HG03575 (cell line): Measurements from ENCODE around the gene MAPK4.

ENCODE experiments used
- ATAC-seq: cut with Tn5 transposase; IDR thresholded peaks from one replicate; pipeline ENCODE4 v1.9.1; 2021; ENCODE audit not compliant: unreplicated experiment, insufficient number of reproducible peaks, low FRiP score; ENCODE audit errors: extremely low read depth

The MAPK4 gene

DNA sequence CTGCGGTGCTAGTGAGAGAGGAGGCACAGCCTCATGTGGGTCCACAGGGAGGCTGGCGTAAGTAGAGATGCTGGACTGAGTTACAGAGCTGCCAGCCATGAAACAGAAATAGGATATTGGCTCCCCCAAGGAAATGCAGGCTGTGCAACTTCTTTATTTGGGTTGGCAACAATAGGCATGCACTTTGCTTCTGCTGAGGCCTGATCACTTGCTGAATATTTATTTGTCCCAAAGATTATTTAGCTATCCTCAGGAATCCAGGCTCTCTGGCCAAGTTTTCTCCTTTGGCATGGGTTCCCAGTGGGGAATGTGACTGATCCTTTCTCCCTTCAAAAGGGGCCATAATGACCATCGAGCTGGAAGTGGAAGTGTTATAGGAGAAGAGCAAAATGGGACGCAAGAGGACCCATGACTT is 60.0 kb downstream of the MAPK4 start:
- ATAC-seq, result no peak

GRCh38 chr18:50620319-50620718 is 60.4 kb downstream of the MAPK4 start:
- ATAC-seq, result no peak

GRCh38 chr18:50621366-50621765 is 61.5 kb downstream of the MAPK4 start:
- no peak for ATAC-seq

- ATAC-seq, result no peak
Measured at GRCh38 chr18:50622320-50622719, 62.4 kb downstream of the MAPK4 start.

DNA sequence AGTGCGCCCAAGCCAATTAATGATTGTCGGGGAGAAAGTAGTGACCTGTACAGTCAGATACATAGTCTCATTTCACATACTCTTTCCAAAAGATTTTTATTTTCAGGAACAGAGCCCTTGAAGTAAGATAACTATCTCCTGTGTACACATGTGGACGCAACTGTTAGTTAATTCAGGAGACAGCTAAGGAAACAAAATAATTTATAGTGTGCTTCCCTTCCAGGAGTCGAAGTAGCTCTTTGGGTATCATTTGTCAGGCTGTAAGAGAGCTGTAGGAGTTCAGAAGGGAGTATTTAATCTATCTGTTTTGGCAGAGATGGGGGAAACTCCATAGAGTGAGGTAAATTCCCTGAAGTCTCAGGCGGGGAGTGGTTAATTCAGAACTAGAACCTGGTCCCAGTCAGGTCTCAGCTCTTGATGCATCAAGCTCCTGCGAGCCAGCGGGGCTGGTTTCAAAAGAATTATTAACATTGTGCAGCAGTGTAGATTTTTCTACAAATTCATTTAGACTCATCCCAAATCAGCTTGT is 63.0 kb downstream of the MAPK4 start:
- no peak for ATAC-seq

- ATAC-seq, result no peak
Measured at GRCh38 chr18:50623694-50624352, 63.9 kb downstream of the MAPK4 start.

DNA sequence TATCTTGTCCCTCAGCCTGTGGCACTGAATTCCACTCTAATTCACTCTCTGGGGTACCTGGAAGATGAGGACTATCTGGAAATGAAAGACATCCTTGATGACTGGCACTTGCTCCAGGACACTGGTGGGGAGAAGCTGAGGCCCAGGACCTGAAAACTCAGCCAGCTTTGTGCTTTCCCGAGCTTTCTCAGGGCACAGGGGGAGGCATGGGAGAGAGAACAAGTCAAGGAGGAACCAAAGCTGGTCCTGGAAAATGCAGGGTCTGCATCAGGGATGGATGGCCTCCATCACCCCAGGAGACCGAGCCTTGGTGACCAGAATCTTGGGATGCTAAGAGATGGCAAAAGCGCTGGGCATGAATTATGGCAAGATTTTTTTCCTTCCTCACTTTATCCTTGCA is 65.1 kb downstream of the MAPK4 start:
- ATAC-seq, result no peak

DNA sequence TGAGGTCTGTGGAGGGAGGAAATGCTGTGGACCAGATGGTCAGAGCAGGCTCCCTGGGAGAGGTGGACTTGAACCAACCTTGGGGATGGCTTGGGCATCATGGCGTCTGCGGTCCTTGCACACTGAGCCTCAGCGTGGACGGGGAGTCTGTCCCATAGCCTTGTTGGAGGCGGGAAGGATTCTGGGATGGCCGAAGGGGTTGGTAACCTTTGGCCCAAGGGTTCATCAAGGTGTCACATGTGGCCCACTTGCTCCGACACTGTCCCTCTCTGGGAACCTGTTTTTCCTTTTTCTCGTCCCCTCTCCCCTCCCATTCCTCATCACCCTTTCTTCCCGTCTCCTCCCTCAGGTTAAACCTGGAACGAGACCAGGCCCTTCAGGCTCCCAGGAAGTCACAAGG is 66.4 kb downstream of the MAPK4 start:
- no peak for ATAC-seq

- ATAC-seq, result no peak
Measured at GRCh38 chr18:50627594-50628532, 68.0 kb downstream of the MAPK4 start.

DNA sequence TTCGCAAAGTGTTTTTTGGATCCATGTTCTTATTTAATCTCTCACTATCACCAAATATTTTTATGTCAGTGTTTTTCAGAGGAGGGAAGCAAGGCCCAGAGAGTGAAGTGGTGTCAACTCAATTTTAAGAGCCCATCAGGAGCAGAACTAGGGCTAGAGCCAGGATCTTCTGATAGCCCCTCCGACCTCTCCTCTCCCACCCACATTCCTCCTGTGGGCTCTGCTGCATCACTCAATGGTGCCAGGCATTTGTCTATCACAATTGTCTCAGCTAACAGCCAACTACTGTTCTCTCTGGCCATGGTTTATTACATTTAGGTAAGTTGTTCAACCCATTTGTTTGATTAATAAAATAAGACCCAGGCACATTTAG is 68.6 kb downstream of the MAPK4 start:
- no peak for ATAC-seq

DNA sequence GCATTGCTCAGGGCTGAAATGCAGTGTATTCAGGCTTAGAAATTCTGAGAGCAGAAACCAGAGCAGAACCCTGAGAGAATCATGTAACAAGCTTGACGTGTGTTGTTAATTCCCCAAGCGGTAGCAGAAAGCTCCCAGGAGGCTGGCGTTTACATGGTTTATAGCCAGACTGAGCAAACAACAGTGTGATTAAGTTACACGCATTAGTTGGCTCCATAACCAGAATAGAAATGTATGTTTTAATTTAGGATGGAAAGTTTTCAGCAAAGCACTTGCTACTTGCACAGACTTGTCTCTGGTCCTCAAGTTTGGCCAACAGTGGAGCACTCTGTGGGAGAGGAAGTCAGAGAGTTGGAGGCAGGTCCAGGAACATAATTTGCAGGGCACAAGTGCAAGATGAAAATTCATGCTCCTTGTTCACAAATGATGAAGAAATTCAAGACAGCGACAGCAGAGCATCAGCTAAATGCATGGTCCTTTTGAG is 69.3 kb downstream of the MAPK4 start:
- no peak for ATAC-seq

- ATAC-seq, result no peak
Measured at GRCh38 chr18:50630895-50631294, 71.0 kb downstream of the MAPK4 start.

DNA sequence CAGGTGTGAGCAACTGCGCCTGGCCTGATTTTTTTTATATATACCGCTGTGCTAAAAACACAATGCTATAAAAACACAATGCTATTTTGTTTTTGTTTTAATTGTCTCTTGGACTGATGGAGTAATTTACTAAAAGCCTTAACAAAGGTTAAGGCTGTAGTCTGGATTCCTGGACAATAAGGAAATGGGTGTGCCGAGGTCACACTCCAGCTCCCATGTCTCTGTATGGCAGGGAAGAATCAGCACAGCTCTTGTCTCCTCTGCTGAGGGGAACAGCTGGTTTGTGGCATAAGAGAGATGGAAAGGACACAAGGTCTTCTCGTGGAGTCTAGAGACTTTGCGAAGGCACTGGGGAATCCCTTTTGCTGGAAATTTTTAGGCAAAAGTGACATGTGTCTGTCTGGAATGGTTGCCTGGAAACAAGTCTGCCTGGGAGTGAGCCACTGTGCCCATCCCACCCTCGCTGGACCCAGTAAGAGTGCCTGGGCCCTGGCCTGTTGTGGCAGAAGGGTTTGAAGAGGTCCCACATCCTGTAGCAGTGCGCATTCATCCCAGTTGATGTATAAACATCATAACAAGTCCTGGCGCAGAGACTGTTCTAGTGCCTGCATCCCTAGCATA is 73.1 kb downstream of the MAPK4 start:
- ATAC-seq, result no peak

GRCh38 chr18:50633992-50634391 is 74.1 kb downstream of the MAPK4 start:
- no peak for ATAC-seq

GRCh38 chr18:50636366-50637057 is 76.6 kb downstream of the MAPK4 start:
- no peak for ATAC-seq

- no peak for ATAC-seq
Measured at GRCh38 chr18:50638016-50638883, 78.4 kb downstream of the MAPK4 start.

DNA sequence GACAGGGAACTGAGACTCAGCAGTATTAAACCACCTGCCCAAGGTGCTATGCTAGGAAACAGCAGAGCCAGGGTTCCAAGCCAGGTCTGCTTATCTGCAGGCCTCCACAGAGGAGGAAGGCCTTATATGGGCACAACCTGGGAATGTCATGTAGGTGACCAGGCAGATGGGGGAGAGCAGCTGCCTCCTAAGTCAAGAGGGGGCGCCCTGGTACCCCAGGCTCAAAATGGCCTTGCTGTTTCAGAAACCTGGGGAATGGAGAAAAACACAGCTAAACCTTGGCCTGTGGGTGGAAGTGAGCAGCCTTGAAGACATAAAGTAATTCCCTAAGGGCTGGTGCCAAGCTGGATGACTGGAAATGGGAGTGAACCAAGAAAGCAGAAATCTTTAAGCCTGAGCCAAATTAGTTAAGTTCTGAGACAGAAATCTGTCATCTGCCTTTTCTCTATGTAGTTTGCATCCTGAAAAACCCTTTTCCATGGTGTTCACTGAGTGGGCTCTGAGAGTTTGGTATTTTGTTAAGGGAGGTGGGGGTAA is 79.1 kb downstream of the MAPK4 start:
- no peak for ATAC-seq

DNA sequence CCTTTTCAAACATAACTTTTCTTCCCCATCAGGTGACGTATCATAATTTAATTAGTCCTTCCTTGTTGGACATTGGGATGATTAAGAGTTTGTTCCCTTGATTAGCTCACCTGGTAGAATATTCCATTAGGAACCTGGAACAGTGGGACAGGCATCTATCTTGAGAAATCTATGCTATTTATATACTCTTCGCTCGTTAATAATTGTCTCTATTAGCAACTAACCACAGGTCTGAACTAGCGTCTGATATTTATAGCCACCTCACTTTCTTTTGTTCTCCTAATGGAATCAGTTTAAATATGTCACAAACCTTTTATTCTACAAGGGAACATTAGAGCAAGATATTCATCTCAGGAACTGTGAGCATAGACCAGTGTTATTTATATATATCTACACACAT is 79.8 kb downstream of the MAPK4 start:
- no peak for ATAC-seq
